GM19463 (cell line): Measurements from ENCODE around the gene RBM8A.

ENCODE experiments used
- ATAC-seq: cut with Tn5 transposase; IDR thresholded peaks from one replicate; pipeline ENCODE4 v1.9.1; 2021; ENCODE audit warnings: mild to moderate bottlenecking, moderate library complexity; ENCODE audit not compliant: unreplicated experiment

RBM8A gene

GRCh38 chr1:145918144-145918991 is 8.9 kb downstream of the RBM8A start, which contains the start of gene PEX11B:
Gene PEX11B (minus strand): TSS chr1:145918717. CDS start chr1:145918688, 29 bp downstream.
- ATAC-seq, result peak; percentile 87

GRCh38 chr1:145917595-145917994 is 9.7 kb downstream of the RBM8A start:
- no peak for ATAC-seq

GRCh38 chr1:145916745-145917144 is 10.5 kb downstream of the RBM8A start:
- no peak for ATAC-seq

GRCh38 chr1:145912128-145912641 is 15.1 kb downstream of the RBM8A start:
- ATAC-seq, result no peak

GRCh38 chr1:145908653-145909052 is 18.6 kb downstream of the RBM8A start:
- no peak for ATAC-seq

GRCh38 chr1:145906954-145907753 is 20.1 kb downstream of the RBM8A start:
- no peak for ATAC-seq

GRCh38 chr1:145901312-145902021 is 25.8 kb downstream of the RBM8A start:
- ATAC-seq, result no peak

GRCh38 chr1:145898756-145899155 is 28.5 kb downstream of the RBM8A start:
- no peak for ATAC-seq

GRCh38 chr1:145897969-145898368 is 29.3 kb downstream of the RBM8A start:
- ATAC-seq, result no peak

- ATAC-seq, result no peak
Observed at GRCh38 chr1:145895471-145895870, 31.8 kb downstream of the RBM8A start.

GRCh38 chr1:145893306-145894055 is 33.8 kb downstream of the RBM8A start:
- ATAC-seq, result no peak

GRCh38 chr1:145892486-145893087 is 34.7 kb downstream of the RBM8A start:
- ATAC-seq, result no peak

- ATAC-seq, result peak; percentile 53
Observed at GRCh38 chr1:145891587-145892485, 35.4 kb downstream of the RBM8A start.

- no peak for ATAC-seq
Observed at GRCh38 chr1:145891143-145891542, 36.1 kb downstream of the RBM8A start.

GRCh38 chr1:145889722-145890121 is 37.6 kb downstream of the RBM8A start:
- ATAC-seq, result no peak

- no peak for ATAC-seq
Observed at GRCh38 chr1:145887631-145888030, 39.7 kb downstream of the RBM8A start.

GRCh38 chr1:145886816-145887215 is 40.5 kb downstream of the RBM8A start:
- no peak for ATAC-seq

- no peak for ATAC-seq
Observed at GRCh38 chr1:145886390-145886789, 40.9 kb downstream of the RBM8A start.

- peak; percentile 100 for ATAC-seq
Observed at GRCh38 chr1:145885738-145886287, 41.5 kb downstream of the RBM8A start, which contains the start of gene ANKRD35. Gene ANKRD35 (minus strand): TSS chr1:145885866. CDS start chr1:145885758, 108 bp downstream.
